Skeletal muscle satellite cell (primary cell): ENCODE data around the gene EXD2.
"Not testable (repeated sequence)": the region's sequence is repeated elsewhere in the genome, so short reads cannot be mapped to it uniquely, and the experiment has no call there.

Experiments used
- H3K27me3 ChIP-seq: 2 replicates; pipeline ENCODE4 v1.7.0; 2013; ENCODE audit warnings: low read length; ENCODE audit not compliant: control insufficient read depth, insufficient read depth
- H3K36me3 ChIP-seq: 2 replicates; pipeline ENCODE4 v1.7.0; 2013; ENCODE audit warnings: mild to moderate bottlenecking, control low read depth, low read length; ENCODE audit not compliant: insufficient read depth
- H3K4me1 ChIP-seq: 2 replicates; pipeline ENCODE4 v1.7.0; 2013; ENCODE audit warnings: low read length; ENCODE audit not compliant: control insufficient read depth, insufficient read depth
- H3K4me2 ChIP-seq: 2 replicates; pipeline ENCODE4 v1.7.0; 2013; ENCODE audit warnings: mild to moderate bottlenecking, low read length
- H3K4me3 ChIP-seq: 2 replicates; pipeline ENCODE4 v1.7.0; 2013; ENCODE audit warnings: low read length
- H3K9ac ChIP-seq: 2 replicates; pipeline ENCODE4 v1.7.0; 2013; ENCODE audit warnings: mild to moderate bottlenecking, low read depth, low read length, moderate library complexity
- H3K9me3 ChIP-seq: replicated peaks from 2 replicates; pipeline ENCODE4 v1.7.0; 2013; ENCODE audit warnings: mild to moderate bottlenecking, control low read depth, low read length

Gene EXD2

GRCh38 chr14:69285661-69286255, 94.5 kb downstream of the EXD2 start:
- no peaks in the 10 kb centered on the region for H3K36me3 ChIP-seq
- H3K9ac ChIP-seq = no peak overlapping the region
- H3K9me3 ChIP-seq = no peaks in the 10 kb centered on the region
- H3K4me3 ChIP-seq = no peak overlapping the region
- H3K4me2 ChIP-seq = no peak overlapping the region
- no peaks in the 10 kb centered on the region for H3K27me3 ChIP-seq
- H3K4me1 ChIP-seq = no peaks in the 10 kb centered on the region

GRCh38 chr14:69287098-69288010, 96.1 kb downstream of the EXD2 start:
- no peaks in the 10 kb centered on the region for H3K9me3 ChIP-seq
- H3K27me3 ChIP-seq = peaks cover 6% of the 10 kb centered on the region
- no peak overlapping the region for H3K9ac ChIP-seq
- no peaks in the 10 kb centered on the region for H3K36me3 ChIP-seq
- H3K4me3 ChIP-seq = no peak overlapping the region
- no peak overlapping the region for H3K4me2 ChIP-seq
- no peaks in the 10 kb centered on the region for H3K4me1 ChIP-seq

- Histone ChIP-seq H3K4me2 (no peak overlapping the region), H3K36me3 (no peaks in the 10 kb centered on the region), H3K27me3 (peaks cover 10% of the 10 kb centered on the region), H3K9ac (no peak overlapping the region), H3K9me3 (no peaks in the 10 kb centered on the region), H3K4me1 (no peaks in the 10 kb centered on the region), H3K4me3 (no peak overlapping the region)
Observed at GRCh38 chr14:69288011-69288771, 96.9 kb downstream of the EXD2 start.

- Histone ChIP-seq H3K4me2 (no peak overlapping the region), H3K4me1 (no peaks in the 10 kb centered on the region), H3K4me3 (no peak overlapping the region), H3K27me3 (peaks cover 12% of the 10 kb centered on the region), H3K9me3 (no peaks in the 10 kb centered on the region), H3K36me3 (no peaks in the 10 kb centered on the region), H3K9ac (no peak overlapping the region)
Observed at GRCh38 chr14:69288956-69289705, 97.8 kb downstream of the EXD2 start.

- Histone ChIP-seq H3K9ac (no peak overlapping the region), H3K36me3 (no peaks in the 10 kb centered on the region), H3K9me3 (no peaks in the 10 kb centered on the region), H3K4me1 (no peaks in the 10 kb centered on the region), H3K4me3 (no peak overlapping the region), H3K4me2 (no peak overlapping the region), H3K27me3 (peaks cover 12% of the 10 kb centered on the region)
Observed at GRCh38 chr14:69289811-69290520, 98.7 kb downstream of the EXD2 start.

GRCh38 chr14:69290881-69291280, 99.6 kb downstream of the EXD2 start:
- H3K9ac ChIP-seq, H3K4me1 ChIP-seq, H3K36me3 ChIP-seq, H3K9me3 ChIP-seq, H3K4me3 ChIP-seq, H3K4me2 ChIP-seq: not testable (repeated sequence)
- H3K27me3 ChIP-seq = peaks cover 12% of the 10 kb centered on the region

GRCh38 chr14:69291396-69291795, 100.1 kb downstream of the EXD2 start:
- H3K9me3 ChIP-seq = no peaks in the 10 kb centered on the region
- H3K36me3 ChIP-seq = no peaks in the 10 kb centered on the region
- no peak overlapping the region for H3K4me2 ChIP-seq
- no peak overlapping the region for H3K9ac ChIP-seq
- H3K27me3 ChIP-seq = peaks cover 12% of the 10 kb centered on the region
- H3K4me3 ChIP-seq = no peak overlapping the region
- H3K4me1 ChIP-seq = no peaks in the 10 kb centered on the region

GRCh38 chr14:69291891-69292561, 100.7 kb downstream of the EXD2 start:
- no peaks in the 10 kb centered on the region for H3K9me3 ChIP-seq
- H3K4me1 ChIP-seq = no peaks in the 10 kb centered on the region
- H3K36me3 ChIP-seq = no peaks in the 10 kb centered on the region

More at GRCh38 chr14:69291891-69292561, 100.7 kb downstream of the EXD2 start:
- H3K9ac ChIP-seq = no peak overlapping the region
- H3K4me3 ChIP-seq = no peak overlapping the region
- no peak overlapping the region for H3K4me2 ChIP-seq
- peaks cover 12% of the 10 kb centered on the region for H3K27me3 ChIP-seq
